Esophagus squamous epithelium (tissue), 5 donors: ENCODE data around the gene ECI1. TPM values are rescaled to one million over a fixed set of nuclear protein-coding genes. Genes with fewer than 3 reads are reported as not detected.

Experiments used
- DNase-seq: peaks from one replicate; lab custom pipeline; 2025; lab: John Stamatoyannopoulos, UW
- H3K27ac ChIP-seq, 4 donors: fragments of 200-600 bp; sonication (generic); one replicate each; pipeline ENCODE4 v1.5.1; 2016 to 2019; ENCODE audit warnings: mild to moderate bottlenecking in 1 of 4
- H3K27me3 ChIP-seq, 4 donors: fragments of 200-600 bp; sonication (generic); 1 replicate in 3 of 4; 2 replicates in 1 of 4; pipeline versions ENCODE4 v1.5.1 to v1.6.0; 2017 to 2021; ENCODE audit warnings: antibody characterized with exemption in 1 of 4
- H3K36me3 ChIP-seq, 3 donors: fragments of 200-600 bp; sonication (generic); one replicate each; pipeline ENCODE4 v1.5.1; 2016 to 2019
- H3K4me1 ChIP-seq, 3 donors: fragments of 200-600 bp; sonication (generic); one replicate each; pipeline ENCODE4 v1.5.1; 2017 to 2019
- H3K4me3 ChIP-seq, 4 donors: fragments of 200-600 bp; sonication (generic); 1 replicate in 3 of 4; 2 replicates in 1 of 4; pipeline ENCODE4 v1.5.1; 2016 to 2019; ENCODE audit warnings: mild to moderate bottlenecking in 2 of 4, moderate library complexity in 1 of 4
- H3K9me3 ChIP-seq, 3 donors: fragments of 200-600 bp; sonication (generic); one replicate each; pipeline ENCODE4 v1.5.1; 2016 to 2019
- CTCF ChIP-seq, 6 experiments: fragments of 450-650 bp in 4 of 6; fragments of 200-600 bp in 2 of 6; sonication (generic) in 2 of 6; IDR thresholded peaks; one replicate each; pipeline ENCODE4 v1.5.1; 2016 to 2019; ENCODE audit warnings: antibody characterized with exemption in 6 of 6, mild to moderate bottlenecking in 4 of 6, moderate library complexity in 4 of 6
- POLR2A ChIP-seq, 4 donors: fragments of 450-650 bp; IDR thresholded peaks; one replicate each; pipeline ENCODE4 v1.6.1; 2017; ENCODE audit warnings: antibody characterized with exemption in 4 of 4, mild to moderate bottlenecking in 4 of 4, moderate library complexity in 3 of 4
- WGBS, 2 donors: methylation state at CpG; one replicate each; pipeline ENCODE4 v1.1.5; 2018; 5-methylcytosine and 5-hydroxymethylcytosine counted together
- intact Hi-C: fragments of 100-400 bp; cut with DNase I; formaldehyde crosslinking; loops from one replicate; pipeline ENCODE4 v1.15.0; 2022
- total RNA-seq, 4 donors: library from RNA; depleted of rRNA; stranded (reverse); fragments of >200 nt; gene quantifications; one replicate each; pipeline ENCODE4 v1.1.0, GENCODE V29; 2016
- donor health status: DM: yes; HTN: yes; CAD: no.

Gene ECI1
- total RNA-seq, 4 donors from 2014 or later = 38.6 to 50.7 (median 42.6) TPM

DNA sequence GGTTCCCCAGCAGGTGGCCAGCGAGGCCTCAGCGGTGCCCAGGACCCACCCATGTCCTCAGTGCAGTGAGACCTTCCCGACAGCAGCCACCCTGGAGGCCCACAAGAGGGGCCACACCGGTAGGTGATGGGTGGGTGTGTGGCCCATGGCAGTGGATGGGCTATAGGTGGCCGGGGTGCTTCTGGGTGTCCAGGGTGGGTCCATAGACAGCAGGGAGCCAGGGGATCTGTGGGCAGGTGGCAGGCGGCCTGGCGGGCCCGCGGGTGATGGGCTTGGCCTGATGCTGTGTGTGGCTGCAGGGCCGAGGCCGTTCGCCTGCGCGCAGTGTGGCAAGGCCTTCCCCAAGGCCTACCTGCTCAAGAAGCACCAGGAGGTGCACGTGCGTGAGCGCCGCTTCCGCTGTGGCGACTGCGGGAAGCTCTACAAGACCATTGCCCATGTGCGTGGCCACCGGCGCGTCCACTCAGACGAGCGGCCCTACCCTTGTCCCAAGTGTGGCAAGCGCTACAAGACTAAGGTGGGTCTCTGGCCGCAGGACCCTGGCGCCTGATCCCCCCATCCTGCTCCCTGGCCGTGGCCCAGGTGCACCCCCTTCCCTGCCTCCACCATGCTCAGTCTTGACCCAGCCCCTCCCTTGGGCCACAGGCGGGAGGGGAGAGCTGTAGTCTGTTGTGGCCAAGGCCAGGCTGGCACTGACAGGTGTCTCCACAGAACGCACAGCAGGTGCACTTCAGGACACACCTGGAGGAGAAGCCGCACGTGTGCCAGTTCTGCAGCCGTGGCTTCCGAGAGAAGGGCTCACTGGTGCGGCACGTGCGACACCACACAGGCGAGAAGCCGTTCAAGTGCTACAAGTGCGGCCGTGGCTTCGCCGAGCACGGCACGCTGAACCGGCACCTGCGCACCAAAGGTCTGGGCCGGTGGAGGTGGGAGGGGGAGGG lies 17.2 kb downstream of the ECI1 start:
- intact Hi-C loops = no loop called here
- Histone ChIP-seq H3K27ac (no peak overlapping the region), H3K9me3 (no peaks in the 10 kb centered on the region), H3K4me1 (peaks cover 22 to 57% (median 30%) of the 10 kb centered on the region in 3 donors), H3K4me3 (no peak overlapping the region), H3K36me3 (peaks cover 52 to 70% (median 53%) of the 10 kb centered on the region in 3 donors), H3K27me3 (peaks cover 7 to 48% (median 13%) of the 10 kb centered on the region in 4 donors)
- no peak for DNase-seq
- 94 to 99% methylated on average over 16 to 29 of the region's 51 CpGs for WGBS, 2 donors
- no peak for TF ChIP-seq POLR2A (IDR thresholded peaks at IDR 0.05)
- no peak for TF ChIP-seq CTCF (IDR thresholded peaks at IDR 0.05)

- Histone ChIP-seq H3K9me3 (no peaks in the 10 kb centered on the region), H3K27me3 (peaks cover 7 to 43% (median 13%) of the 10 kb centered on the region in 4 donors), H3K27ac (no peak overlapping the region), H3K4me3 (no peak overlapping the region), H3K36me3 (peaks cover 58 to 79% (median 62%) of the 10 kb centered on the region in 3 donors), H3K4me1 (peaks cover 22 to 48% (median 30%) of the 10 kb centered on the region in 3 donors)
- DNase-seq = no peak
- TF ChIP-seq POLR2A (IDR thresholded peaks at IDR 0.05) (no peak), CTCF (IDR thresholded peaks at IDR 0.05) (no peak)
- WGBS, 2 donors = 91% methylated on average over 7 of the region's 28 CpGs; no CpG with 5 or more reads in 1 of the 2 donors
- intact Hi-C loops = no loop called here
These were observed 18.2 kb downstream of the ECI1 start for GRCh38 chr16:2233046-2233775.

DNA sequence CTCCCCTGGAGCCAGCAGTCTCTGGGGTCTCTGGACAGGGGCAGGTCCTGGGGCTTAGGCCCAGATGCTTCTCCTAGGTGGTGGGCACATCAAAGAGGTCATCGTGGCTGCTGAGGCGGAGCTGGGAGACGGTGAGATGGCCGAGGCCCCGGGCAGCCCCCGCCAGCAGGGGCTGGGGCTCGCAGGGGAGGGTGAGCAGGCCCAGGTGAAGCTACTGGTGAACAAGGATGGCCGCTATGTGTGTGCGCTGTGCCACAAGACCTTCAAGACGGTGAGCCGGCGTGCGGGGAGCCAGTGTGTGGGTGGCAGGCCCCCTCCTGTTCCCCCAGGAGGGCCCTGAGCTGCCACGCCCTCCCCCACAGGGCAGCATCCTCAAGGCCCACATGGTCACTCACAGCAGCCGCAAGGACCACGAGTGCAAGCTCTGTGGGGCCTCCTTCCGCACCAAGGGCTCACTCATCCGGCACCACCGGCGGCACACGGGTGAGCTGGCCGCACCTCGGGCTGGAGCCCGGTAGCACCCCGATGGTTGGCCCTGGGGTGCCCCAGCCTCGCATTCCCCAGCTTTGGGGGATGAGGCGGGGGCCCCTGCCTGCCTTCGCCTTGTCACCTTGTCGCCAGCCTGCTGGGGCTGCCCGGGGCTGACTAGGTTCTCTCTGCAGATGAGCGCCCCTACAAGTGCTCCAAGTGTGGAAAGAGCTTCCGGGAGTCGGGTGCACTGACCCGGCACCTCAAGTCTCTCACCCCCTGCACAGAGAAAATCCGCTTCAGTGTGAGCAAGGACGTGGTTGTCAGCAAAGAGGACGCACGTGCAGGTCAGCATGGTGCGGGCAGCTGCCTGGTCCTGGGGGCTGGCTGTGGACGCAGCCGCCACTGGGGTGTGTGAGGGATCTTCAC lies 19.0 kb downstream of the ECI1 start:
- peaks cover 58 to 86% (median 62%) of the 10 kb centered on the region in 3 donors for H3K36me3 ChIP-seq
- DNase-seq = no peak

More for the DNA sequence above, 19.0 kb downstream of the ECI1 start:
- Histone ChIP-seq H3K27me3 (peaks cover 6 to 34% (median 12%) of the 10 kb centered on the region in 4 donors), H3K27ac (no peak overlapping the region), H3K4me1 (peaks cover 15 to 40% (median 24%) of the 10 kb centered on the region in 3 donors), H3K9me3 (no peaks in the 10 kb centered on the region), H3K4me3 (no peak overlapping the region)
- WGBS, 2 donors = 40 to 85% methylated on average over 1 to 14 of the region's 41 CpGs
- TF ChIP-seq POLR2A (IDR thresholded peaks at IDR 0.05) = no peak
- no peak for TF ChIP-seq CTCF (IDR thresholded peaks at IDR 0.05)
- intact Hi-C loops = no loop called here
